Astrocyte of the cerebellum (primary cell): ENCODE data around the gene TMEM184A.

Source experiments
- DNase-seq: peaks from one replicate; pipeline ENCODE4 v3.0.0-alpha.2; 2011; ENCODE audit warnings: low read depth
- H3K4me3 ChIP-seq: 2 replicates; pipeline ENCODE4 v1.5.1; 2011; ENCODE audit warnings: mild to moderate bottlenecking, low read depth, low read length, moderate library complexity
- in situ Hi-C: cut with HindIII; loops from 2 replicates; pipeline ENCODE4 v1.10.0; 2017; ENCODE audit warnings: low sequenced_read_pairs
- TF ChIP-seq, protein P1 (sequence below): IDR thresholded peaks from 2 replicates; pipeline ENCODE4 v1.5.1; 2012; ENCODE audit warnings: low read length, low read depth, moderate library complexity, mild to moderate bottlenecking; ENCODE audit errors: missing control alignments

Gene TMEM184A

DNA sequence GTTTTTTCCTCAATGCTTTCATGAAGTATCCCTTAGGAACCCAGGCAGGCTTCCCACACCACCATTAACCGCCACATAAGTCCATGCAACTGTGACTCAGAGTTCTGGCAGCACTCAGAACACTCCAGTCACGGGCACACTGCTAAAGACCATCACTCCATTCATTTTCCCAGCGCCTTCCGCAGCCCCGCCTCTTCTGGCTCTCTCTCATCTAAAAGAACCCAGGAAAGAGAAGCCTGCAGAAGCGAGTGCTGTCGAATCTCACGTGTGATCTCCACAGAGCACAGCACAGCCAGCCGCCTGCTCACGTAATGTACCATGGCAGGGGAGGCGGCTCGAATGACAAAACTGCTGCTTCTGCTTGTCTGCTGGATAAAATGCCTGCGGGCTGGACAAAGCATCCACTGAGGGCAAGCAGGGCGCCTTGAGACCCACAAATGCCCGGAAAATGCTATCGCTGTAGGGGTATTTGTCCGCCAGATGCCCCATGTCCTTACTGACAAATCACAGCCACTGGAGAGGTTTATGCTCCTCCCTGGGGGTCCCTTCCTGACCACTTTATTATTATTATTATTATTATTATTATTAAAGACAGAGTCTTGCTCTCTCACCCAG is 12.0 kb upstream of the TMEM184A start:
- TF ChIP-seq, protein P1, sequence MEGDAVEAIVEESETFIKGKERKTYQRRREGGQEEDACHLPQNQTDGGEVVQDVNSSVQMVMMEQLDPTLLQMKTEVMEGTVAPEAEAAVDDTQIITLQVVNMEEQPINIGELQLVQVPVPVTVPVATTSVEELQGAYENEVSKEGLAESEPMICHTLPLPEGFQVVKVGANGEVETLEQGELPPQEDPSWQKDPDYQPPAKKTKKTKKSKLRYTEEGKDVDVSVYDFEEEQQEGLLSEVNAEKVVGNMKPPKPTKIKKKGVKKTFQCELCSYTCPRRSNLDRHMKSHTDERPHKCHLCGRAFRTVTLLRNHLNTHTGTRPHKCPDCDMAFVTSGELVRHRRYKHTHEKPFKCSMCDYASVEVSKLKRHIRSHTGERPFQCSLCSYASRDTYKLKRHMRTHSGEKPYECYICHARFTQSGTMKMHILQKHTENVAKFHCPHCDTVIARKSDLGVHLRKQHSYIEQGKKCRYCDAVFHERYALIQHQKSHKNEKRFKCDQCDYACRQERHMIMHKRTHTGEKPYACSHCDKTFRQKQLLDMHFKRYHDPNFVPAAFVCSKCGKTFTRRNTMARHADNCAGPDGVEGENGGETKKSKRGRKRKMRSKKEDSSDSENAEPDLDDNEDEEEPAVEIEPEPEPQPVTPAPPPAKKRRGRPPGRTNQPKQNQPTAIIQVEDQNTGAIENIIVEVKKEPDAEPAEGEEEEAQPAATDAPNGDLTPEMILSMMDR: no peak
- in situ Hi-C loops: no loop called here
- peak; percentile 83 for DNase-seq
- peak overlapping the region; percentile 6 for H3K4me3 ChIP-seq

DNA sequence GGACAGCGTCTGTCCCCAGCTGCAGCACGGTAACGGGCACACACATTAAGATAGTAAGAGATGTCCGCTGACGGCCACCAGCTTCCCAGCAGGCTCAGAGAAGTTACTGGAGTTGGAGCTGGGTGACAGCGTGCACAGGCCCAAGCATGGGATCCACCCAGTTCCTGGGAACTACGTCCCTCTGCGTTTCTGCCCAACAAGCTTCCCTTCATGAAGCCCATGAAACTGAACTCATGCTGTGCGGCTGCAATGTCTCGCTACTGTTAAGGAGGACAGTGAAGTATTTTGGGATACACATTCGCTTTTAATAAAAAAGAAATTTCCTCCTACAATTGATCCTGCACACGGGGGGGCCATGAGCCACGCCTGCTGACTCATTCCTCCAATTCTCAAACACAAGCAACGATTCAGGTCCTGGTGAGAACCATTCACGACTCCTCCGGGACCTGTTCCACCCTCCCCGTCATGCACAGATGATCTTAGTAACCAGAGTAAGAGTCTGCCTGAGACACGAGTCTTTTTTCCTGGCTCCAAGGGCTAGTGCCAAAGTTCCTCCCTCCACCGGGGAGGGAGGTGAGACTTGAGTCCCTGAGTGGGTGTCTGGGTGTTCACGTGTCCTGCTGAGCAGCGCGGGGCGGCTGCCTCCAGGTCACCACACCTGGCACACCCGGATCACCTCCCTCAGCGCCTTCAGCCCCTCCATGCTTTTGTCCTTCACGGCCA is 11.2 kb upstream of the TMEM184A start:
- in situ Hi-C loops: no loop called here
- peak overlapping the region; percentile 6 for H3K4me3 ChIP-seq
- TF ChIP-seq, protein P1: no peak
- peak; percentile 49 for DNase-seq

DNA sequence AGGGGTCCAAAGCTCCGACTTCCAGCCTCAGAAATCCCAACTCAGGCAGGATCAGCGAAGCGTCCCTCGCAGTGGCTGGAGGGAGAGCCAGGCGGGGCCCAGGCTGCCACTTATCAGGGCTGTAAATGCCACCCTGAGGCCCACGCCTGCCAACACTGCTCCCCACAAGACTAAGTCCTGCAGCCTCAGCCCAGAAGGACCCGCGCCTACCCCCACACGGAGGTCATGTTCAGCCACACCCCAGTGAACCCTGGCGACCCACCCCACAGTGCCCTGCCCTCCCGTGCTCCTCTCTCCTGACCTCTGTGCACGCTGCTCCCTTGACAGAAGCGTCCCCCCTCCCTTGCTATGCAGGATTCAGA is 10.7 kb upstream of the TMEM184A start:
- no peak for DNase-seq
- in situ Hi-C loops: no loop called here
- H3K4me3 ChIP-seq: no peak overlapping the region
- TF ChIP-seq, protein P1: no peak

DNA sequence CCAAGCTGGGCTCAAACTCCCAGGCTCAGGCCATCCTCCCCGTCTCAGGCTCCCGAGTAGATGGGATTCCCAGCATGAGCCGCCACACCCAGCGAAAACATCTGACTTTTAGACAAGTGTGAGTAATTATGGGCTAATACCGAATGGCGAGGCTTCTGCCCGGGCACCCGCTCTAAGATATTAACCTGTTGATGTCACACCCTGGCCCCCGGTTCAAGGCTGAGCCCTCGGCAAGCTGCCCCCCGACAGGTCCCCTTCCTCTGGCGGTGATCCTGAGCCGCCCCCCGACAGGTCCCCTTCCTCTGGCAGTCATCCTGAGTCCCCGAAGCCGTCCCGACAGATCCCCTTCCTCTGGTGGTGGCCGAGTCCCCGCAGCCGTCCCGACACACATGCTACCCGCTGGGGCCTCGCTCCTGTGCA is 8.6 kb upstream of the TMEM184A start:
- no peak for DNase-seq
- in situ Hi-C loops: no loop called here
- TF ChIP-seq, protein P1: no peak
- H3K4me3 ChIP-seq: no peak overlapping the region

DNA sequence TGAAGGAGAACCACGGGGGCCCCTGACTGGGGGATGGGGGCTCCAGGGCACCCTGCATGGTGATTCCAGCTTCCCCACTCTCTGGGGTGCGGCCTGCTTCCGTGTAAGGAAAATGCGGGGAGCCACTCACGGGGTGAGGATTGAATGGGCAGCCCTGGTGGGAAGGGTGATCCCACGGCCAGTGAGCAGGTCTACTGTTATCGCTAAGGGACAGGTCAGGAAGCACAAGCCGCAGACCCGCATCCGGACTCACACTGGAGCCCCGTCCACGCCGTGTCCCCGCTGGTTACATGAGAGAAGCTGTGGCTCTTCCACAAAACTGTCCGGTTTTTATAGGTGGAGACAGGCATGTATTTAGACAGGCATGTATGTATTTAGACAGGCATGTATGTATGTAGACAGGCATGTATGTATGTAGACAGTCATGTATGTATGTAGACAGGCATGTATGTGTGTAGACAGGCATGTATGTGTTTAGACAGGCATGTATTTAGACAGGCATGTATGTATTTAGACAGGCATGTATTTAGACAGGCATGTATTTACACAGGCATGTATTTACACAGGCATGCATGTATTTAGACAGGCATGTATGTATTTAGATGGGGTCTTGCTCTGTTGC is 8.1 kb upstream of the TMEM184A start:
- TF ChIP-seq, protein P1: no peak
- in situ Hi-C loops: no loop called here
- no peak overlapping the region for H3K4me3 ChIP-seq
- no peak for DNase-seq

DNA sequence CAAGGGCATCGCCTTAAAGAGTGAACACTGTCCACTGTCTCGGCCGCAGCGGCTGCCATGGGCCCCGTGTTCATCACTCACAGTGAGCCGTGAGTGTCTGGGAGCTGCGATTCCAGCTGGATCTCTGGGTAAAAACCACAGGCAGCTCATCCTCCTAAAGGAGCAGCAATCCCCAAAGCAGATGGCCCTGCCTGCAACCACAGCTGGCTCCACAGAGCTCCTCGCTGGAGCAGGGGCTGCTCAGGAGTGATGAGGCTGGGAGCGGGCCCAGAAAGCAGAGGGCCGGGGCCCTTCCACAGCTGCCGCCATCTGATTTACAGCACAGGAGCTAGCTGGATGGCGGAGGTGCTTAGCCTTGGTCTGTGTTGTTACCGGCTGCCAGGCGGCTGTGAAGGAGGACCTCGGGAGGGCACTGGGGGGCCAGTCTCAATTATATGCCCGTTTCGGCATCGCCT is 6.6 kb upstream of the TMEM184A start:
- H3K4me3 ChIP-seq: no peak overlapping the region
- no peak for DNase-seq
- TF ChIP-seq, protein P1: no peak
- in situ Hi-C loops: no loop called here
